Measurements from ENCODE around the gene CSH2.
"Not testable (repeated sequence)": the region's sequence is repeated elsewhere in the genome, so short reads cannot be mapped to it uniquely, and the experiment has no call there.

CSH2 gene

GRCh38 chr17:63907161-63907778 lies 33.8 kb upstream of the CSH2 start:
- not testable (repeated sequence) for H3K9me3 Mint-ChIP-seq; H3K4me3 Mint-ChIP-seq; H3K36me3 Mint-ChIP-seq (ENCODE audit: low read depth); DNase-seq; H3K27ac Mint-ChIP-seq; H3K4me1 Mint-ChIP-seq
- H3K27me3 Mint-ChIP-seq (ENCODE audit: low read depth, poor library complexity), result peaks cover 44% of the 10 kb centered on the region
- peak; percentile 43 for TF ChIP-seq CTCF (IDR thresholded peaks at IDR 0.05)

GRCh38 chr17:63904796-63905195 lies 31.3 kb upstream of the CSH2 start:
- not testable (repeated sequence) for DNase-seq; H3K4me1 Mint-ChIP-seq; H3K27ac Mint-ChIP-seq; H3K36me3 Mint-ChIP-seq (ENCODE audit: low read depth); H3K9me3 Mint-ChIP-seq; H3K4me3 Mint-ChIP-seq
- H3K27me3 Mint-ChIP-seq (ENCODE audit: low read depth, poor library complexity), result peaks cover 40% of the 10 kb centered on the region

- not testable (repeated sequence) for DNase-seq; H3K4me1 Mint-ChIP-seq; H3K36me3 Mint-ChIP-seq (ENCODE audit: low read depth); H3K4me3 Mint-ChIP-seq; H3K9me3 Mint-ChIP-seq; H3K27ac Mint-ChIP-seq
- peaks cover 38% of the 10 kb centered on the region for H3K27me3 Mint-ChIP-seq (ENCODE audit: low read depth, poor library complexity)
- peak; percentile 47 for TF ChIP-seq CTCF (IDR thresholded peaks at IDR 0.05)
Measured at GRCh38 chr17:63903787-63904201, 30.3 kb upstream of the CSH2 start.

- not testable (repeated sequence) for H3K36me3 Mint-ChIP-seq (ENCODE audit: low read depth); H3K9me3 Mint-ChIP-seq; H3K4me3 Mint-ChIP-seq; H3K27ac Mint-ChIP-seq; DNase-seq; H3K4me1 Mint-ChIP-seq
- peaks cover 46% of the 10 kb centered on the region for H3K27me3 Mint-ChIP-seq (ENCODE audit: low read depth, poor library complexity)
Measured at GRCh38 chr17:63901971-63902370, 28.5 kb upstream of the CSH2 start.

GRCh38 chr17:63898899-63899798 lies 25.7 kb upstream of the CSH2 start:
- not testable (repeated sequence) for H3K4me1 Mint-ChIP-seq; H3K4me3 Mint-ChIP-seq; H3K9me3 Mint-ChIP-seq; DNase-seq; H3K36me3 Mint-ChIP-seq (ENCODE audit: low read depth); H3K27ac Mint-ChIP-seq
- H3K27me3 Mint-ChIP-seq (ENCODE audit: low read depth, poor library complexity), result peaks cover 50% of the 10 kb centered on the region

GRCh38 chr17:63896524-63897354 lies 23.3 kb upstream of the CSH2 start, which contains the start of gene CSH1:
CSH1 (minus strand) TSS chr17:63896574; CDS start chr17:63896511, 63 bp downstream.
- DNase-seq; H3K36me3 Mint-ChIP-seq (ENCODE audit: low read depth); H3K27ac Mint-ChIP-seq; H3K9me3 Mint-ChIP-seq; H3K4me3 Mint-ChIP-seq: not testable (repeated sequence)
- peaks cover 10% of the 10 kb centered on the region for H3K4me1 Mint-ChIP-seq
- peaks cover 43% of the 10 kb centered on the region for H3K27me3 Mint-ChIP-seq (ENCODE audit: low read depth, poor library complexity)

- H3K4me3 Mint-ChIP-seq; DNase-seq; H3K27ac Mint-ChIP-seq; H3K36me3 Mint-ChIP-seq (ENCODE audit: low read depth); H3K9me3 Mint-ChIP-seq: not testable (repeated sequence)
- H3K27me3 Mint-ChIP-seq (ENCODE audit: low read depth, poor library complexity), result peaks cover 29% of the 10 kb centered on the region
- peaks cover 10% of the 10 kb centered on the region for H3K4me1 Mint-ChIP-seq
Measured at GRCh38 chr17:63894821-63895220, 21.3 kb upstream of the CSH2 start.

- H3K9me3 Mint-ChIP-seq; DNase-seq; H3K36me3 Mint-ChIP-seq (ENCODE audit: low read depth); H3K4me3 Mint-ChIP-seq; H3K27ac Mint-ChIP-seq: not testable (repeated sequence)
- Mint-ChIP-seq H3K27me3 (ENCODE audit: low read depth, poor library complexity) (peaks cover 24% of the 10 kb centered on the region), H3K4me1 (peaks cover 13% of the 10 kb centered on the region)
Measured at GRCh38 chr17:63894021-63894420, 20.5 kb upstream of the CSH2 start.
